Neural cell (in vitro differentiated cells): Measurements from ENCODE around the gene IST1. TPM values are rescaled to one million over a fixed set of nuclear protein-coding genes. Genes with fewer than 3 reads are reported as not detected.

Experiments used
- H2AFZ ChIP-seq: fragments of 200-600, 300-800 bp; sonication (generic), shearing (Covaris generic); 2 replicates; pipeline ENCODE4 v1.6.0; 2014; ENCODE audit warnings: low read depth, mild to moderate bottlenecking, antibody characterized with exemption, low read length, moderate library complexity
- H3F3A ChIP-seq: fragments of 200-600 bp; shearing (Covaris generic); 2 replicates; pipeline ENCODE4 v1.6.1; 2016; ENCODE audit warnings: mild to moderate bottlenecking, moderate library complexity, mixed read lengths, antibody characterized with exemption, low read length; ENCODE audit not compliant: insufficient read depth, poor library complexity, severe bottlenecking
- H3K27ac ChIP-seq: fragments of 200-600, 300-800 bp; sonication (generic), shearing (Covaris generic); 2 replicates; pipeline ENCODE4 v1.5.1; 2014; ENCODE audit warnings: mild to moderate bottlenecking, low read length, moderate library complexity
- H3K27me3 ChIP-seq: fragments of 300-800, 200-600 bp; sonication (generic), shearing (Covaris generic); 2 replicates; pipeline ENCODE4 v1.6.0; 2014; ENCODE audit warnings: mild to moderate bottlenecking, low read depth, low read length, moderate library complexity; ENCODE audit not compliant: insufficient read depth
- H3K36me3 ChIP-seq: fragments of 300-800, 200-600 bp; sonication (generic), shearing (Covaris generic); 2 replicates; pipeline ENCODE4 v1.5.1; 2014; ENCODE audit warnings: mild to moderate bottlenecking, antibody characterized with exemption, low read length, moderate library complexity; ENCODE audit not compliant: insufficient read depth
- H3K4me2 ChIP-seq: fragments of 300-800, 200-600 bp; sonication (generic), shearing (Covaris generic); 2 replicates; pipeline ENCODE4 v1.6.0; 2014; ENCODE audit warnings: mild to moderate bottlenecking, low read length
- H3K4me3 ChIP-seq: fragments of 300-800, 200-600 bp; sonication (generic), shearing (Covaris generic); 2 replicates; pipeline ENCODE4 v1.5.1; 2014; ENCODE audit warnings: mild to moderate bottlenecking, low read length, moderate library complexity
- H3K79me2 ChIP-seq: fragments of 200-600 bp; shearing (Covaris generic); replicated peaks from 2 replicates; pipeline ENCODE4 v1.6.0; 2014; ENCODE audit warnings: mild to moderate bottlenecking, low read length, moderate library complexity; ENCODE audit not compliant: insufficient read depth
- H3K9ac ChIP-seq: fragments of 300-800, 200-600 bp; sonication (generic), shearing (Covaris generic); 2 replicates; pipeline ENCODE4 v1.6.1; 2016; ENCODE audit warnings: mild to moderate bottlenecking, low read length, mixed read lengths
- H3K9me2 ChIP-seq: fragments of 200-600 bp; shearing (Covaris generic); 2 replicates; pipeline ENCODE4 v1.6.1; 2016; ENCODE audit warnings: mild to moderate bottlenecking, low read length, mixed read lengths; ENCODE audit not compliant: insufficient read depth
- H3K9me3 ChIP-seq: fragments of 200-600, 300-800 bp; sonication (generic), shearing (Covaris generic); 2 replicates; pipeline ENCODE4 v1.6.1; 2016; ENCODE audit warnings: mild to moderate bottlenecking, mixed run types, low read length, moderate library complexity, mixed read lengths
- H4K20me1 ChIP-seq: fragments of 200-600 bp; shearing (Covaris generic); 2 replicates; pipeline ENCODE4 v1.6.1; 2016; ENCODE audit warnings: mild to moderate bottlenecking, mixed run types; ENCODE audit not compliant: insufficient read depth
- EP300 ChIP-seq: fragments of 450-650 bp; conservative IDR thresholded peaks from 2 replicates; pipeline ENCODE4 v1.6.1; 2014; ENCODE audit warnings: antibody characterized with exemption, mild to moderate bottlenecking, moderate library complexity; ENCODE audit not compliant: poor library complexity, severe bottlenecking
- EZH2 ChIP-seq: fragments of 200-600, 300-800 bp; shearing (Covaris generic), sonication (generic); IDR thresholded peaks from 2 replicates; pipeline ENCODE4 v1.6.1; 2014; ENCODE audit warnings: antibody characterized with exemption, low read length, borderline replicate concordance, mild to moderate bottlenecking; ENCODE audit not compliant: insufficient read depth, poor library complexity, severe bottlenecking
- MXI1 ChIP-seq: fragments of 450-650 bp; conservative IDR thresholded peaks from 2 replicates; pipeline ENCODE4 v1.6.1; 2014; ENCODE audit warnings: antibody characterized with exemption, mild to moderate bottlenecking; ENCODE audit not compliant: poor library complexity, severe bottlenecking
- POLR2AphosphoS5 ChIP-seq: IDR thresholded peaks from 2 replicates; pipeline ENCODE4 v1.6.1; 2012
- RAD21 ChIP-seq: fragments of 450-650 bp; conservative IDR thresholded peaks from 2 replicates; pipeline ENCODE4 v1.6.1; 2014; ENCODE audit warnings: antibody characterized with exemption, mild to moderate bottlenecking, moderate library complexity
- SMC3 ChIP-seq: fragments of 450-650 bp; conservative IDR thresholded peaks from 2 replicates; pipeline ENCODE4 v1.6.1; 2014; ENCODE audit warnings: antibody characterized with exemption, mild to moderate bottlenecking, moderate library complexity; ENCODE audit not compliant: poor library complexity
- TAF1 ChIP-seq: IDR thresholded peaks from 2 replicates; pipeline ENCODE4 v1.6.1; 2012; ENCODE audit warnings: low read depth
- polyA plus RNA-seq: library from polyadenylated mRNA; depleted of rRNA; stranded (reverse); fragments of >200 nt; gene quantifications from 2 replicates; pipeline ENCODE4 v1.2.3, GENCODE V29; 2014
- TF ChIP-seq, protein P1 (sequence below): fragments of 450-650 bp; IDR thresholded peaks from 2 replicates; pipeline ENCODE4 v1.5.1; 2014; ENCODE audit warnings: antibody characterized with exemption, mild to moderate bottlenecking, moderate library complexity; ENCODE audit not compliant: poor library complexity, severe bottlenecking
- TF ChIP-seq, protein P2 (sequence below): IDR thresholded peaks from 2 replicates; pipeline ENCODE4 v1.6.1; 2012; ENCODE audit warnings: borderline replicate concordance

IST1 gene
- polyA plus RNA-seq, 1 donor from 2014 or later = 389 TPM

- Histone ChIP-seq H3K27ac (no peak overlapping the region), H3K27me3 (no peaks in the 10 kb centered on the region), H3K9me2 (no peaks in the 10 kb centered on the region), H3K36me3 (no peaks in the 10 kb centered on the region), H3K9ac (no peak overlapping the region), H2AFZ (no peak overlapping the region), H3K9me3 (no peaks in the 10 kb centered on the region), H3F3A (no peaks in the 10 kb centered on the region), H3K4me3 (no peak overlapping the region), H4K20me1 (no peaks in the 10 kb centered on the region), H3K79me2 (peaks cover 14% of the 10 kb centered on the region), H3K4me2 (no peak overlapping the region)
- TF ChIP-seq TAF1 (no peak), EP300 (no peak), MXI1 (no peak), SMC3 (no peak), POLR2AphosphoS5 (no peak), RAD21 (no peak), EZH2 (no peak)
- TF ChIP-seq, protein P1, sequence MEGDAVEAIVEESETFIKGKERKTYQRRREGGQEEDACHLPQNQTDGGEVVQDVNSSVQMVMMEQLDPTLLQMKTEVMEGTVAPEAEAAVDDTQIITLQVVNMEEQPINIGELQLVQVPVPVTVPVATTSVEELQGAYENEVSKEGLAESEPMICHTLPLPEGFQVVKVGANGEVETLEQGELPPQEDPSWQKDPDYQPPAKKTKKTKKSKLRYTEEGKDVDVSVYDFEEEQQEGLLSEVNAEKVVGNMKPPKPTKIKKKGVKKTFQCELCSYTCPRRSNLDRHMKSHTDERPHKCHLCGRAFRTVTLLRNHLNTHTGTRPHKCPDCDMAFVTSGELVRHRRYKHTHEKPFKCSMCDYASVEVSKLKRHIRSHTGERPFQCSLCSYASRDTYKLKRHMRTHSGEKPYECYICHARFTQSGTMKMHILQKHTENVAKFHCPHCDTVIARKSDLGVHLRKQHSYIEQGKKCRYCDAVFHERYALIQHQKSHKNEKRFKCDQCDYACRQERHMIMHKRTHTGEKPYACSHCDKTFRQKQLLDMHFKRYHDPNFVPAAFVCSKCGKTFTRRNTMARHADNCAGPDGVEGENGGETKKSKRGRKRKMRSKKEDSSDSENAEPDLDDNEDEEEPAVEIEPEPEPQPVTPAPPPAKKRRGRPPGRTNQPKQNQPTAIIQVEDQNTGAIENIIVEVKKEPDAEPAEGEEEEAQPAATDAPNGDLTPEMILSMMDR = no peak
- TF ChIP-seq, protein P2, sequence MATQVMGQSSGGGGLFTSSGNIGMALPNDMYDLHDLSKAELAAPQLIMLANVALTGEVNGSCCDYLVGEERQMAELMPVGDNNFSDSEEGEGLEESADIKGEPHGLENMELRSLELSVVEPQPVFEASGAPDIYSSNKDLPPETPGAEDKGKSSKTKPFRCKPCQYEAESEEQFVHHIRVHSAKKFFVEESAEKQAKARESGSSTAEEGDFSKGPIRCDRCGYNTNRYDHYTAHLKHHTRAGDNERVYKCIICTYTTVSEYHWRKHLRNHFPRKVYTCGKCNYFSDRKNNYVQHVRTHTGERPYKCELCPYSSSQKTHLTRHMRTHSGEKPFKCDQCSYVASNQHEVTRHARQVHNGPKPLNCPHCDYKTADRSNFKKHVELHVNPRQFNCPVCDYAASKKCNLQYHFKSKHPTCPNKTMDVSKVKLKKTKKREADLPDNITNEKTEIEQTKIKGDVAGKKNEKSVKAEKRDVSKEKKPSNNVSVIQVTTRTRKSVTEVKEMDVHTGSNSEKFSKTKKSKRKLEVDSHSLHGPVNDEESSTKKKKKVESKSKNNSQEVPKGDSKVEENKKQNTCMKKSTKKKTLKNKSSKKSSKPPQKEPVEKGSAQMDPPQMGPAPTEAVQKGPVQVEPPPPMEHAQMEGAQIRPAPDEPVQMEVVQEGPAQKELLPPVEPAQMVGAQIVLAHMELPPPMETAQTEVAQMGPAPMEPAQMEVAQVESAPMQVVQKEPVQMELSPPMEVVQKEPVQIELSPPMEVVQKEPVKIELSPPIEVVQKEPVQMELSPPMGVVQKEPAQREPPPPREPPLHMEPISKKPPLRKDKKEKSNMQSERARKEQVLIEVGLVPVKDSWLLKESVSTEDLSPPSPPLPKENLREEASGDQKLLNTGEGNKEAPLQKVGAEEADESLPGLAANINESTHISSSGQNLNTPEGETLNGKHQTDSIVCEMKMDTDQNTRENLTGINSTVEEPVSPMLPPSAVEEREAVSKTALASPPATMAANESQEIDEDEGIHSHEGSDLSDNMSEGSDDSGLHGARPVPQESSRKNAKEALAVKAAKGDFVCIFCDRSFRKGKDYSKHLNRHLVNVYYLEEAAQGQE = no peak
Observed at GRCh38 chr16:71851746-71852145, 43.6 kb upstream of the IST1 start.

- H3K4me3 ChIP-seq = no peak overlapping the region
- no peaks in the 10 kb centered on the region for H4K20me1 ChIP-seq
- no peak overlapping the region for H3K27ac ChIP-seq
- H3K27me3 ChIP-seq = no peaks in the 10 kb centered on the region
- no peaks in the 10 kb centered on the region for H3K9me3 ChIP-seq
- H3K4me2 ChIP-seq = no peak overlapping the region
- no peak overlapping the region for H3K9ac ChIP-seq
- H3K9me2 ChIP-seq = no peaks in the 10 kb centered on the region
- H3K36me3 ChIP-seq = no peaks in the 10 kb centered on the region
- TF ChIP-seq POLR2AphosphoS5 (no peak), SMC3 (no peak), TAF1 (no peak)
- TF ChIP-seq, protein P1 = no peak
- H2AFZ ChIP-seq = no peak overlapping the region
- peaks cover 10% of the 10 kb centered on the region for H3K79me2 ChIP-seq
- no peaks in the 10 kb centered on the region for H3F3A ChIP-seq
Observed at GRCh38 chr16:71852158-71852557, 43.2 kb upstream of the IST1 start.
